Endothelial cell of umbilical vein (primary cell): Measurements from ENCODE around the gene SENP7.
"Not testable (repeated sequence)": the region's sequence is repeated elsewhere in the genome, so short reads cannot be mapped to it uniquely, and the experiment has no call there.

Experiments used
- EZH2 ChIP-seq: IDR thresholded peaks from 2 replicates; pipeline ENCODE4 v1.6.1; 2012; ENCODE audit warnings: borderline replicate concordance, low read depth, mild to moderate bottlenecking, moderate library complexity, low read length, inconsistent platforms; ENCODE audit not compliant: severe bottlenecking
- FOS ChIP-seq: IDR thresholded peaks from 2 replicates; pipeline ENCODE4 v1.6.1; 2011; ENCODE audit warnings: mild to moderate bottlenecking, low read length, moderate library complexity, borderline replicate concordance; ENCODE audit not compliant: insufficient read depth
- GATA2 ChIP-seq: IDR thresholded peaks from 2 replicates; pipeline ENCODE4 v1.7.0; 2011; ENCODE audit warnings: low read depth, mild to moderate bottlenecking, moderate library complexity, mixed read lengths, low read length; ENCODE audit not compliant: insufficient read length, insufficient read depth
- JUN ChIP-seq: IDR thresholded peaks from 2 replicates; pipeline ENCODE4 v1.6.1; 2011; ENCODE audit warnings: borderline replicate concordance, low read depth; ENCODE audit not compliant: insufficient read length, insufficient read depth
- MAX ChIP-seq: IDR thresholded peaks from 2 replicates; pipeline ENCODE4 v1.6.1; 2011; ENCODE audit not compliant: insufficient read depth, insufficient read length
- MYC ChIP-seq: IDR thresholded peaks from one replicate; pipeline ENCODE4 v1.6.1; 2011; ENCODE audit warnings: mild to moderate bottlenecking, low read depth, low read length
- POLR2A ChIP-seq: IDR thresholded peaks from 2 replicates; pipeline ENCODE4 v1.6.1; 2012; ENCODE audit warnings: low read depth, mild to moderate bottlenecking, control low read depth, low read length
- POLR2AphosphoS5 ChIP-seq: IDR thresholded peaks from 2 replicates; pipeline ENCODE4 v1.6.1; 2012; ENCODE audit warnings: low read depth, mild to moderate bottlenecking, control low read depth, low read length, moderate library complexity; ENCODE audit not compliant: insufficient read depth
- TF ChIP-seq, protein P1 (sequence below), 2 donors: IDR thresholded peaks; 1 replicate in 1 of 2; 2 replicates in 1 of 2; pipeline ENCODE4 v1.5.1; 2011; ENCODE audit warnings: low read length in 2 of 2, mild to moderate bottlenecking in 2 of 2, moderate library complexity in 2 of 2, control low read depth in 1 of 2, inconsistent platforms in 1 of 2, low read depth in 1 of 2; ENCODE audit not compliant: insufficient read depth in 1 of 2; ENCODE audit errors: extremely low read depth in 1 of 2

DNA sequence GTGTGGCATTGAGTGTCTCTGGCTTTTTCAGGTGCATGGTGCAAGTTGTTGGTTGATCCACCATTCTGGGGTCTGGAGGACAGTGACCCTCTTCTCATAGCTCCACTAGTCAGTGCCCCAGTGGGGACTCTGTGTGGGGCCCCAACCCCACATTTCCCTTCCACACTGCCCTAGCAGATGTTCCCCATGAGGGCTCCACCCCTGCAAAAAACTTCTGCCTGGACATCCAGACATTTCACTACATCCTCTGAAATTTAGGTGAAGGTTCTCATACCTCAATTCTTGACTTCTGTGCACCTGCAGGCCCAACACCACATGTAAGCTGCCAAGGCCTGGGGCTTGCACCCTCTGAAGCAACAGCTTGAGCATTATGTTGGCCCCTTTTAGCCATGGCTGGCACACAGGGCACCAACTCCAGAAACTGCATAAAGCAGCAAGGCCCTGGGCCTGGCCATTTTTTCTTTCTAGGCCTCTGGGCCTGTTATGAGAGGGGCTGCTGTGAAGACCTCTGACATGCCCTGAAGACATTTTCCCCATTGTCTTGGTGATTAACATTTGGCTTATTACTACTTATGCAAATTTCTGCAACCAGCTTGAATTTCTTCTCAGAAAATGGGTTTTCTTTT, 204.8 kb downstream of the SENP7 start:
- TF ChIP-seq, protein P1, sequence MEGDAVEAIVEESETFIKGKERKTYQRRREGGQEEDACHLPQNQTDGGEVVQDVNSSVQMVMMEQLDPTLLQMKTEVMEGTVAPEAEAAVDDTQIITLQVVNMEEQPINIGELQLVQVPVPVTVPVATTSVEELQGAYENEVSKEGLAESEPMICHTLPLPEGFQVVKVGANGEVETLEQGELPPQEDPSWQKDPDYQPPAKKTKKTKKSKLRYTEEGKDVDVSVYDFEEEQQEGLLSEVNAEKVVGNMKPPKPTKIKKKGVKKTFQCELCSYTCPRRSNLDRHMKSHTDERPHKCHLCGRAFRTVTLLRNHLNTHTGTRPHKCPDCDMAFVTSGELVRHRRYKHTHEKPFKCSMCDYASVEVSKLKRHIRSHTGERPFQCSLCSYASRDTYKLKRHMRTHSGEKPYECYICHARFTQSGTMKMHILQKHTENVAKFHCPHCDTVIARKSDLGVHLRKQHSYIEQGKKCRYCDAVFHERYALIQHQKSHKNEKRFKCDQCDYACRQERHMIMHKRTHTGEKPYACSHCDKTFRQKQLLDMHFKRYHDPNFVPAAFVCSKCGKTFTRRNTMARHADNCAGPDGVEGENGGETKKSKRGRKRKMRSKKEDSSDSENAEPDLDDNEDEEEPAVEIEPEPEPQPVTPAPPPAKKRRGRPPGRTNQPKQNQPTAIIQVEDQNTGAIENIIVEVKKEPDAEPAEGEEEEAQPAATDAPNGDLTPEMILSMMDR (IDR thresholded peaks at IDR 0.05; ENCODE audit: extremely low read depth in 1 of 2, insufficient read depth in 1 of 2, low read depth in 1 of 2, low read length in 2 of 2) = not testable (repeated sequence)
- TF ChIP-seq EZH2, MYC, MAX, POLR2A, POLR2AphosphoS5, FOS, JUN, GATA2: not testable (repeated sequence)
